Neural cell (in vitro differentiated cells): ENCODE measurements around the gene GDF7. TPM values are rescaled to one million over a fixed set of nuclear protein-coding genes. Genes with fewer than 3 reads are reported as not detected.

ENCODE experiments used
- H2AFZ ChIP-seq: fragments of 200-600, 300-800 bp; sonication (generic), shearing (Covaris generic); 2 replicates; pipeline ENCODE4 v1.6.0; 2014; ENCODE audit warnings: low read depth, mild to moderate bottlenecking, antibody characterized with exemption, low read length, moderate library complexity
- H3F3A ChIP-seq: fragments of 200-600 bp; shearing (Covaris generic); 2 replicates; pipeline ENCODE4 v1.6.1; 2016; ENCODE audit warnings: mild to moderate bottlenecking, moderate library complexity, mixed read lengths, antibody characterized with exemption, low read length; ENCODE audit not compliant: insufficient read depth, poor library complexity, severe bottlenecking
- H3K27ac ChIP-seq: fragments of 200-600, 300-800 bp; sonication (generic), shearing (Covaris generic); 2 replicates; pipeline ENCODE4 v1.5.1; 2014; ENCODE audit warnings: mild to moderate bottlenecking, low read length, moderate library complexity
- H3K27me3 ChIP-seq: fragments of 300-800, 200-600 bp; sonication (generic), shearing (Covaris generic); 2 replicates; pipeline ENCODE4 v1.6.0; 2014; ENCODE audit warnings: mild to moderate bottlenecking, low read depth, low read length, moderate library complexity; ENCODE audit not compliant: insufficient read depth
- H3K36me3 ChIP-seq: fragments of 300-800, 200-600 bp; sonication (generic), shearing (Covaris generic); 2 replicates; pipeline ENCODE4 v1.5.1; 2014; ENCODE audit warnings: mild to moderate bottlenecking, antibody characterized with exemption, low read length, moderate library complexity; ENCODE audit not compliant: insufficient read depth
- H3K4me2 ChIP-seq: fragments of 300-800, 200-600 bp; sonication (generic), shearing (Covaris generic); 2 replicates; pipeline ENCODE4 v1.6.0; 2014; ENCODE audit warnings: mild to moderate bottlenecking, low read length
- H3K4me3 ChIP-seq: fragments of 300-800, 200-600 bp; sonication (generic), shearing (Covaris generic); 2 replicates; pipeline ENCODE4 v1.5.1; 2014; ENCODE audit warnings: mild to moderate bottlenecking, low read length, moderate library complexity
- H3K79me2 ChIP-seq: fragments of 200-600 bp; shearing (Covaris generic); replicated peaks from 2 replicates; pipeline ENCODE4 v1.6.0; 2014; ENCODE audit warnings: mild to moderate bottlenecking, low read length, moderate library complexity; ENCODE audit not compliant: insufficient read depth
- H3K9ac ChIP-seq: fragments of 300-800, 200-600 bp; sonication (generic), shearing (Covaris generic); 2 replicates; pipeline ENCODE4 v1.6.1; 2016; ENCODE audit warnings: mild to moderate bottlenecking, low read length, mixed read lengths
- H3K9me2 ChIP-seq: fragments of 200-600 bp; shearing (Covaris generic); 2 replicates; pipeline ENCODE4 v1.6.1; 2016; ENCODE audit warnings: mild to moderate bottlenecking, low read length, mixed read lengths; ENCODE audit not compliant: insufficient read depth
- H3K9me3 ChIP-seq: fragments of 200-600, 300-800 bp; sonication (generic), shearing (Covaris generic); 2 replicates; pipeline ENCODE4 v1.6.1; 2016; ENCODE audit warnings: mild to moderate bottlenecking, mixed run types, low read length, moderate library complexity, mixed read lengths
- H4K20me1 ChIP-seq: fragments of 200-600 bp; shearing (Covaris generic); 2 replicates; pipeline ENCODE4 v1.6.1; 2016; ENCODE audit warnings: mild to moderate bottlenecking, mixed run types; ENCODE audit not compliant: insufficient read depth
- EP300 ChIP-seq: fragments of 450-650 bp; conservative IDR thresholded peaks from 2 replicates; pipeline ENCODE4 v1.6.1; 2014; ENCODE audit warnings: antibody characterized with exemption, mild to moderate bottlenecking, moderate library complexity; ENCODE audit not compliant: poor library complexity, severe bottlenecking
- EZH2 ChIP-seq: fragments of 200-600, 300-800 bp; shearing (Covaris generic), sonication (generic); IDR thresholded peaks from 2 replicates; pipeline ENCODE4 v1.6.1; 2014; ENCODE audit warnings: antibody characterized with exemption, low read length, borderline replicate concordance, mild to moderate bottlenecking; ENCODE audit not compliant: insufficient read depth, poor library complexity, severe bottlenecking
- MXI1 ChIP-seq: fragments of 450-650 bp; conservative IDR thresholded peaks from 2 replicates; pipeline ENCODE4 v1.6.1; 2014; ENCODE audit warnings: antibody characterized with exemption, mild to moderate bottlenecking; ENCODE audit not compliant: poor library complexity, severe bottlenecking
- POLR2AphosphoS5 ChIP-seq: IDR thresholded peaks from 2 replicates; pipeline ENCODE4 v1.6.1; 2012
- RAD21 ChIP-seq: fragments of 450-650 bp; conservative IDR thresholded peaks from 2 replicates; pipeline ENCODE4 v1.6.1; 2014; ENCODE audit warnings: antibody characterized with exemption, mild to moderate bottlenecking, moderate library complexity
- SMC3 ChIP-seq: fragments of 450-650 bp; conservative IDR thresholded peaks from 2 replicates; pipeline ENCODE4 v1.6.1; 2014; ENCODE audit warnings: antibody characterized with exemption, mild to moderate bottlenecking, moderate library complexity; ENCODE audit not compliant: poor library complexity
- TAF1 ChIP-seq: IDR thresholded peaks from 2 replicates; pipeline ENCODE4 v1.6.1; 2012; ENCODE audit warnings: low read depth
- polyA plus RNA-seq: library from polyadenylated mRNA; depleted of rRNA; stranded (reverse); fragments of >200 nt; gene quantifications from 2 replicates; pipeline ENCODE4 v1.2.3, GENCODE V29; 2014
- TF ChIP-seq, protein P1 (sequence below): IDR thresholded peaks from 2 replicates; pipeline ENCODE4 v1.6.1; 2012; ENCODE audit warnings: borderline replicate concordance
- TF ChIP-seq, protein P2 (sequence below): fragments of 450-650 bp; IDR thresholded peaks from 2 replicates; pipeline ENCODE4 v1.5.1; 2014; ENCODE audit warnings: antibody characterized with exemption, mild to moderate bottlenecking, moderate library complexity; ENCODE audit not compliant: poor library complexity, severe bottlenecking

The GDF7 gene
- polyA plus RNA-seq, 1 donor from 2014 or later = 0.38 TPM

DNA sequence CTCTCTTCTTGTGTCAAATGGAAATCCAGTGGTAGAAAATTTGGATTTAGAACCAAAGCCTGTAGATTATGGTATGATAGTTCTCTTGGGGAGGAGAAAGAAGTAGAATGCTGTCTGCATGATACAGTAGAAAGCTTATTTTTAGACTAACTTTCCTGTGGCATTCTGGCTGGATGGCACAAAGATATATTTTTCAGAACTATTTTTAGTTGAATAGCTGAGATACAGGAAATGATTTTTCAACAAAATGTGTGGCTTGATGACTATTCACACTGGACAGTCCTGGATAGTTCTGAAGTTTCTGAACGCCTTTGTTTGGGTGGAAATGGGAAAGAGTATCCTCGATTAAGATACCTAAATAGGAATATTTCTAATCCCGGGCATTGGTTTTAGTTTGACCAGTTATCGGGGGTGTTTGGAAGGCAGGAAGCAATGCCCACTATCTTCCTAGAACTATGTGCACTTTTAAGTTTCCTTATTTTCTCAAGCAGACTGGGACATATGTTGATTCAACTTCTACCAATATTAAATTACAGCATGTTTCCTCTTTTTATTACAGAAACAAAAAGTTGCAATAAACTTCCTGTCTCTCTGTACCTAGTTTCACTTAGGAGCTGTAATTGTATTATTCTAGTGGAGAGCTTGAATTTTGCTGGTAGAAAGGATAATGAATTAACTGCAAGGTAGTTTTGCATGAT lies 32.1 kb downstream of the GDF7 start:
- H3K4me3 ChIP-seq = no peak overlapping the region
- H3K36me3 ChIP-seq = no peaks in the 10 kb centered on the region

DNA sequence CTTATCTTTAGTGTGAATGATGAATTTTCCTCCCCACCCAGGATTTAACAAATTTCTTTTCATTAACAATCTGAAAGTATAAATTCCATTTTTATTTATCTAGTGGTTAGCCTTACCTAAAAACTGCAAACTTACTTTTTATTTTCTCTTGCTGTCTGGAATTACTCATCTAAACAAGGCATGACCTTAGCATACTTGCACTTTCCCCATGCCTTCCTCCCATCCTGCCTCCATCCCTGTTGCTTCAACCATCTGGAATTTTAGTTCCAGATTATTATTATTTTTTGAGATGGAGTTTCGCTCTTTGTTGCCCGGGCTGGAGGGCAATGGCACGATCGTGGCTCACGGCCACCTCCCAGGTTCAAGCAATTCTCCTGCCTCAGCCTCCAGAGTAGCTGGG lies 35.6 kb downstream of the GDF7 start:
- Histone ChIP-seq H3K9me3 (no peaks in the 10 kb centered on the region), H3K4me2 (no peak overlapping the region), H3K36me3 (no peaks in the 10 kb centered on the region), H3K4me3 (no peak overlapping the region), H3F3A (no peaks in the 10 kb centered on the region), H3K27me3 (no peaks in the 10 kb centered on the region), H3K9ac (no peak overlapping the region), H3K9me2 (no peaks in the 10 kb centered on the region), H3K27ac (no peak overlapping the region), H4K20me1 (no peaks in the 10 kb centered on the region), H2AFZ (no peak overlapping the region), H3K79me2 (no peaks in the 10 kb centered on the region)
- TF ChIP-seq, protein P1, sequence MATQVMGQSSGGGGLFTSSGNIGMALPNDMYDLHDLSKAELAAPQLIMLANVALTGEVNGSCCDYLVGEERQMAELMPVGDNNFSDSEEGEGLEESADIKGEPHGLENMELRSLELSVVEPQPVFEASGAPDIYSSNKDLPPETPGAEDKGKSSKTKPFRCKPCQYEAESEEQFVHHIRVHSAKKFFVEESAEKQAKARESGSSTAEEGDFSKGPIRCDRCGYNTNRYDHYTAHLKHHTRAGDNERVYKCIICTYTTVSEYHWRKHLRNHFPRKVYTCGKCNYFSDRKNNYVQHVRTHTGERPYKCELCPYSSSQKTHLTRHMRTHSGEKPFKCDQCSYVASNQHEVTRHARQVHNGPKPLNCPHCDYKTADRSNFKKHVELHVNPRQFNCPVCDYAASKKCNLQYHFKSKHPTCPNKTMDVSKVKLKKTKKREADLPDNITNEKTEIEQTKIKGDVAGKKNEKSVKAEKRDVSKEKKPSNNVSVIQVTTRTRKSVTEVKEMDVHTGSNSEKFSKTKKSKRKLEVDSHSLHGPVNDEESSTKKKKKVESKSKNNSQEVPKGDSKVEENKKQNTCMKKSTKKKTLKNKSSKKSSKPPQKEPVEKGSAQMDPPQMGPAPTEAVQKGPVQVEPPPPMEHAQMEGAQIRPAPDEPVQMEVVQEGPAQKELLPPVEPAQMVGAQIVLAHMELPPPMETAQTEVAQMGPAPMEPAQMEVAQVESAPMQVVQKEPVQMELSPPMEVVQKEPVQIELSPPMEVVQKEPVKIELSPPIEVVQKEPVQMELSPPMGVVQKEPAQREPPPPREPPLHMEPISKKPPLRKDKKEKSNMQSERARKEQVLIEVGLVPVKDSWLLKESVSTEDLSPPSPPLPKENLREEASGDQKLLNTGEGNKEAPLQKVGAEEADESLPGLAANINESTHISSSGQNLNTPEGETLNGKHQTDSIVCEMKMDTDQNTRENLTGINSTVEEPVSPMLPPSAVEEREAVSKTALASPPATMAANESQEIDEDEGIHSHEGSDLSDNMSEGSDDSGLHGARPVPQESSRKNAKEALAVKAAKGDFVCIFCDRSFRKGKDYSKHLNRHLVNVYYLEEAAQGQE = no peak
- TF ChIP-seq POLR2AphosphoS5 (no peak), TAF1 (no peak), EP300 (no peak), RAD21 (no peak), EZH2 (no peak), SMC3 (no peak), MXI1 (no peak)
- TF ChIP-seq, protein P2, sequence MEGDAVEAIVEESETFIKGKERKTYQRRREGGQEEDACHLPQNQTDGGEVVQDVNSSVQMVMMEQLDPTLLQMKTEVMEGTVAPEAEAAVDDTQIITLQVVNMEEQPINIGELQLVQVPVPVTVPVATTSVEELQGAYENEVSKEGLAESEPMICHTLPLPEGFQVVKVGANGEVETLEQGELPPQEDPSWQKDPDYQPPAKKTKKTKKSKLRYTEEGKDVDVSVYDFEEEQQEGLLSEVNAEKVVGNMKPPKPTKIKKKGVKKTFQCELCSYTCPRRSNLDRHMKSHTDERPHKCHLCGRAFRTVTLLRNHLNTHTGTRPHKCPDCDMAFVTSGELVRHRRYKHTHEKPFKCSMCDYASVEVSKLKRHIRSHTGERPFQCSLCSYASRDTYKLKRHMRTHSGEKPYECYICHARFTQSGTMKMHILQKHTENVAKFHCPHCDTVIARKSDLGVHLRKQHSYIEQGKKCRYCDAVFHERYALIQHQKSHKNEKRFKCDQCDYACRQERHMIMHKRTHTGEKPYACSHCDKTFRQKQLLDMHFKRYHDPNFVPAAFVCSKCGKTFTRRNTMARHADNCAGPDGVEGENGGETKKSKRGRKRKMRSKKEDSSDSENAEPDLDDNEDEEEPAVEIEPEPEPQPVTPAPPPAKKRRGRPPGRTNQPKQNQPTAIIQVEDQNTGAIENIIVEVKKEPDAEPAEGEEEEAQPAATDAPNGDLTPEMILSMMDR = no peak

More for the DNA sequence above, 32.1 kb downstream of the GDF7 start:
- no peaks in the 10 kb centered on the region for H3K9me3 ChIP-seq
- H3K4me2 ChIP-seq = no peak overlapping the region
- no peaks in the 10 kb centered on the region for H3K9me2 ChIP-seq
- no peaks in the 10 kb centered on the region for H3K27me3 ChIP-seq
- no peak overlapping the region for H3K27ac ChIP-seq
- H3K9ac ChIP-seq = no peak overlapping the region
- no peak overlapping the region for H2AFZ ChIP-seq
- no peaks in the 10 kb centered on the region for H3K79me2 ChIP-seq
- H4K20me1 ChIP-seq = no peaks in the 10 kb centered on the region
- TF ChIP-seq TAF1 (no peak), EZH2 (no peak), SMC3 (no peak), MXI1 (no peak), POLR2AphosphoS5 (no peak), EP300 (no peak), RAD21 (no peak)
- TF ChIP-seq, protein P1 = no peak
- TF ChIP-seq, protein P2 = no peak
- no peaks in the 10 kb centered on the region for H3F3A ChIP-seq
